IPS-18c (cell line): ENCODE results near the gene CASTOR1.

ENCODE experiments used
- H3K4me3 ChIP-seq: 2 replicates; pipeline ENCODE4 v1.7.0; 2013; ENCODE audit warnings: low read depth, mild to moderate bottlenecking, low read length, moderate library complexity; ENCODE audit not compliant: insufficient read depth
- H3K9me3 ChIP-seq: one replicate; pipeline ENCODE4 v1.6.1; 2013; ENCODE audit warnings: mild to moderate bottlenecking, low read length, moderate library complexity; ENCODE audit not compliant: control insufficient read depth, insufficient read depth

CASTOR1 gene

GRCh38 chr22:30324014-30324730 lies 34.9 kb upstream of the CASTOR1 start:
- H3K4me3 ChIP-seq, result no peak overlapping the region

GRCh38 chr22:30323246-30323645 lies 33.9 kb upstream of the CASTOR1 start:
- no peaks in the 10 kb centered on the region for H3K9me3 ChIP-seq

More at GRCh38 chr22:30324014-30324730, 34.9 kb upstream of the CASTOR1 start:
- no peaks in the 10 kb centered on the region for H3K9me3 ChIP-seq

GRCh38 chr22:30321461-30321860 lies 32.2 kb upstream of the CASTOR1 start:
- Histone ChIP-seq H3K4me3 (no peak overlapping the region), H3K9me3 (no peaks in the 10 kb centered on the region)

More at GRCh38 chr22:30323246-30323645, 33.9 kb upstream of the CASTOR1 start:
- H3K4me3 ChIP-seq, result no peak overlapping the region

GRCh38 chr22:30320021-30320556 lies 30.8 kb upstream of the CASTOR1 start:
- no peaks in the 10 kb centered on the region for H3K9me3 ChIP-seq

GRCh38 chr22:30318799-30319419 lies 29.6 kb upstream of the CASTOR1 start:
- Histone ChIP-seq H3K4me3 (no peak overlapping the region), H3K9me3 (no peaks in the 10 kb centered on the region)

More at GRCh38 chr22:30320021-30320556, 30.8 kb upstream of the CASTOR1 start:
- no peak overlapping the region for H3K4me3 ChIP-seq

GRCh38 chr22:30317778-30318177 lies 28.5 kb upstream of the CASTOR1 start:
- Histone ChIP-seq H3K4me3 (no peak overlapping the region), H3K9me3 (no peaks in the 10 kb centered on the region)

GRCh38 chr22:30315962-30316576 lies 26.8 kb upstream of the CASTOR1 start:
- Histone ChIP-seq H3K9me3 (no peaks in the 10 kb centered on the region), H3K4me3 (no peak overlapping the region)

- Histone ChIP-seq H3K9me3 (no peaks in the 10 kb centered on the region), H3K4me3 (no peak overlapping the region)
These were observed 25.6 kb upstream of the CASTOR1 start for GRCh38 chr22:30314915-30315314.

GRCh38 chr22:30313527-30314363 lies 24.4 kb upstream of the CASTOR1 start:
- Histone ChIP-seq H3K9me3 (no peaks in the 10 kb centered on the region), H3K4me3 (no peak overlapping the region)

- H3K9me3 ChIP-seq, result peaks cover 2% of the 10 kb centered on the region
- no peak overlapping the region for H3K4me3 ChIP-seq
These were observed 22.7 kb upstream of the CASTOR1 start for GRCh38 chr22:30312053-30312452.

GRCh38 chr22:30310881-30311771 lies 21.8 kb upstream of the CASTOR1 start:
- Histone ChIP-seq H3K4me3 (no peak overlapping the region), H3K9me3 (peaks cover 2% of the 10 kb centered on the region)

- Histone ChIP-seq H3K9me3 (peaks cover 2% of the 10 kb centered on the region), H3K4me3 (no peak overlapping the region)
These were observed 20.8 kb upstream of the CASTOR1 start for GRCh38 chr22:30309951-30310741.

GRCh38 chr22:30308518-30309230 lies 19.4 kb upstream of the CASTOR1 start:
- Histone ChIP-seq H3K4me3 (no peak overlapping the region), H3K9me3 (peaks cover 2% of the 10 kb centered on the region)

GRCh38 chr22:30308093-30308492 lies 18.8 kb upstream of the CASTOR1 start:
- H3K4me3 ChIP-seq, result no peak overlapping the region
- H3K9me3 ChIP-seq, result peaks cover 2% of the 10 kb centered on the region

GRCh38 chr22:30307041-30307574 lies 17.8 kb upstream of the CASTOR1 start:
- Histone ChIP-seq H3K9me3 (peaks cover 2% of the 10 kb centered on the region), H3K4me3 (no peak overlapping the region)
